Stimulated activated CD8-positive, alpha-beta memory T cell treated with anti-CD3 and anti-CD28 coated beads, Interleukin-7, amount 100 ng/mL, for 1 hour (primary cell): Measurements from ENCODE around the gene URI1.
"Not testable (repeated sequence)": the region's sequence is repeated elsewhere in the genome, so short reads cannot be mapped to it uniquely, and the experiment has no call there.

Experiments used
- DNase-seq, 2 donors: peaks; one replicate each; pipeline ENCODE4 v3.0.0-alpha.2; 2020; ENCODE audit warnings: low read depth in 2 of 2

The URI1 gene, protein sequence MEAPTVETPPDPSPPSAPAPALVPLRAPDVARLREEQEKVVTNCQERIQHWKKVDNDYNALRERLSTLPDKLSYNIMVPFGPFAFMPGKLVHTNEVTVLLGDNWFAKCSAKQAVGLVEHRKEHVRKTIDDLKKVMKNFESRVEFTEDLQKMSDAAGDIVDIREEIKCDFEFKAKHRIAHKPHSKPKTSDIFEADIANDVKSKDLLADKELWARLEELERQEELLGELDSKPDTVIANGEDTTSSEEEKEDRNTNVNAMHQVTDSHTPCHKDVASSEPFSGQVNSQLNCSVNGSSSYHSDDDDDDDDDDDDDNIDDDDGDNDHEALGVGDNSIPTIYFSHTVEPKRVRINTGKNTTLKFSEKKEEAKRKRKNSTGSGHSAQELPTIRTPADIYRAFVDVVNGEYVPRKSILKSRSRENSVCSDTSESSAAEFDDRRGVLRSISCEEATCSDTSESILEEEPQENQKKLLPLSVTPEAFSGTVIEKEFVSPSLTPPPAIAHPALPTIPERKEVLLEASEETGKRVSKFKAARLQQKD

DNA sequence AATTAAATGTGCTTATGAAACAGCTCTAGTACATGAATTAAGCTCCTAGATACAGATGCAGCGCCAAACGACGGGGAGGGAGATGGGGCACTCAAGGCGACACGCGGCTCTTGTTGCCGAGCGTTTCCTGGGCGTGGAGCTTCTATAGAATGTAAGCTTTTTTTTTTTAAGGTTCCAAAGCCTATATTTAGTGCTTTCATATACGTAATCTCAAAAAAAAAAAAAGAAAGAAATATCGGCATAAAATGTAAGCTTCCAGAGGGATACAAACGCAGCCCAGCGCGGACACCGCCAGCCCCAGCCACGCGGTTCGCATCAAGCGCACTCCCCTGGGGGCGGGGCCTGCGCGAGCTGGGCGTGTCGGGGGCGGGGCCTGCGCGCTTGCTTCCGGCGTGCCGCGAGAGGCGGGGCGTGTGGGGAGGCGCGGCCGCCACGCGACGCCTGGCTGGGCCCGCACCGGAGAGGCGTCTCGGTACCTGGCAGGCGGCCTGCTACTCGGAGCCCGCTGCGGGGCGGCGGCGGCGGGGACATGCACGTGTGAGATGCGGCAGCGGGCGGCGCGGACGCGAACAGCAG, at the start of gene URI1:
Gene URI1 (plus strand): TSS at position 412 of the 576 bp plus-strand sequence. CDS start 309 bp downstream, outside the sequence.
- peak; percentile 91 to 93 for DNase-seq

DNA sequence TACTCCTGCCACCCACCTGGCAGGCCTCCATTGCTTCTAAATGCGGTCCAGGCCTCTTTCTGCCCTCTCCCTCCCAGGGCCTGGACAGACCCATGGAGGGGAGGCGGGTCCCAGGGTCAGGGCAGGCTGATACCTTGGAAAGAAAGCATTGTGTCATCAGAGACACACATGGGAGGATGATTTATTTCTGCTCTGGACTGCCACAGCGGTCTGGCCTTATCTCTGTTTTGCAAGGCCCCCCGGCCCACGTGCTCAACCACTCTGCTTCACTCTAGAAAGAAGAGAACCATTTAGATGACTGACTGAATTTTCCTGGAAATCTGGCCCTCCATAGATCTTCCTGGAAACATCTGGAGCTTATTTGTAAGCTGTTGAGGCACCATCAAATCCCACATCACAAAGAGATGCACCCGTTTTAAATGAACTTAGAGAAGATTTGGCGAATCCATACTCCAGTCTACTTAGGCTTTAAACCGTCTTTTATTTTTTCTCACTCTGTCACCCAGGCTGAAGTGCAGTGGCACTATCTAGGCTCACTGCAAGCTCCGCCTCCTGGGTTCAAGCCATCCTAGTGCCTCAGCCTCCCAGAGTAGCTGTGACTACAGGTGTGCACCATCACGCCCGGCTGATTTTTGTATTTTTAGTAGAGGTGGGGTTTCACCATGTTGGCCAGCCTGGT, 48.3 kb upstream of the URI1 start:
- no peak for DNase-seq

DNA sequence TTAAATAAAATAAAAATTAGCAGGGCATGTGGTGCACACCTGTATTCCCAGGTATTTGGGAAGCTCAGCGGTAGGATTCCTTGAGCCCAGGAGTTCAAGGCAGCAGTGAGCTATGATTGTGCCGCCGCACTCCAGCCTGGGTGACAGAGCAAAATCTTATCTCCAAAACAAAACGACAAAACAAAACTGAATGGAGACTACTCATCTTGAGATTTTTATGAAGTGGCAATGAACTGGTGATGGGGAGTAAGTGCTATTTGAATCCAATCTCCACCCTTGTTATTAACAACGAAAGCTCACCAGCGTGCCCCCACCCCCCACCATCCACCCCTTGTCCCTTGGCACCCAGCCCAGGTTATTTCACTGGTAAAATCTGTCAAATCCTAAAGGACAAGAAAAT, 45.2 kb upstream of the URI1 start:
- DNase-seq: no peak

DNA sequence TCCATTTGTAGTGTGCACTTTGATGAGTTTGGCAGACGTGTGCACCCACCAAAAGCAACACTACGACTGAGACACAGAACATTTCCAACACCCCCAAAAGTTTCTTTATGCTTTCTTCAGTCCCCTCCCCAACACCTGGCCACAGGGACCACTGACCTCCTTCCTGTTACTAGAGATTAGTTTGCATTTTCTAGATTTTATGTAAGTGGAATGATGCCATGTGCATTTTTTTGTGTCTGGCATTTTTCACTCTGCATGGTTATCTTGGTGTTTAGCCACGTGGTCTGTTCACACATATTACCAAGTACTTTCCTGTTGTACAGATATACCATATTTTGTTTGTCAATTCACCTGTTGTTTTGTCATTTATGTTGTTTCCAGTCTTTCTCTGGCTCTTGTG, 44.6 kb upstream of the URI1 start:
- no peak for DNase-seq

DNA sequence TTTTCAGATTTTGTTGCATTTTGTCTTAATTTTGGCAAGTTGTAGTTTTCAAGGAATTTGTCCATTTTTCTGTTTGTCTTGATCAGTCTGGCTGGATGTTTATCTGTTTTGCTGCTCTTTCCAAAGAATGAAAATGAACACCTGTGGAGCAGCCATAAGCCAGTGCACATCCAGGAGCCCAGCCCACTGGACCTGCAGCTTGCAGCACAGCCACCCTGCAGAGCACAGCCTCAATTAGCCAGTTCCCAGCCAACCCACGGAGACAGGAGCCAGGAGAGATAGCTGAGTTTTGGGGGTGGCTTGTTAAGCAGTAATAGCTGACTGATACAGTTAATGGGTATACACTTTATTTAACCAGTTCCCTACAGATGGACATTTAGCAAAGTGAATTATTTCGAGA, 38.0 kb upstream of the URI1 start:
- no peak for DNase-seq

DNA sequence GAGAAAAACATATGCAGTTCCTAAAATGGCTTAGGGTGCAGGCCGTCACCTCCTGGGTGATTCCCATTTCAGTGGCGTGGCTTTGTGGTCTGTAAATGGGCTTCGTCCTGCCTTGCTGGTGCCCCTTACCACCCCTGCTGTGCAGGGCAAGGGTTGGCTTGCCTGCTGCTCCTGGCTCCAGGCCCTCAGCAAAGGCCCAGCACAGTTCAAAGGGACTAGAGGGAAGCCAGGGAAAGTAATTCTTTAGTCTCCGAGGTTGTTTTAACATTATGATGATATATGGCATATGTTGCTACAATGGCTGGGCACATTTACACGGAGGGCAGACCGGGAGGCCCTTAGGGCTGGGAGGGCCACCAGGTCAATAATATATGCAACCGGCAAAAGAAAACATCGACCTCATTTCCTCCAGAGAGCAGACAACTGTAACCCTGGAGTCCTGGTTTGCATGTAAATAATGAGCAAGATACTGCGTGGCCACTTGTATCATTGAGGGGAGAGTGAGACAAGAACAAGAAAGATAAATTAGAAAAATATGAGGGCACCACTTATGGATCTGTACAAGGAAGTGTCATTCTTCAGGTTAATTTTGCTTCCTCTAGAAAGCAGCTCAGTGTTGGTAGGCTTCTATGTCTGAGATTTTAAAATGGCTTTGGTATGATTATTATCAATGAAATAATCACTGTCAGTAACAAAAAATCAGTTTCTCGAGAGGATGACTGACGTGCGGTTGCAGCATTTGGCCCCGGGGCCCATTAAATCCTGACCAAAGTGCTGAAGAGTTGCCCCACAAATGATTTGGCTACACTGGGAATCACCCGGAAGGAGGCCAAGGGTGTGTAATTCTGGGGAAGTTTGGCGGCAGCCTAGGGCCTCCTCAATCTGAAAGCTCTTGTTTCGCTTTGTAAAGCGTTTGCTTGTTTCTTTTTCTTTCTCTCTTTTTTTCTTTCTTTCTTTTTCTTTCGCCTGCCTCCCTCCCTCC, 32.8 kb upstream of the URI1 start:
- DNase-seq: no peak

DNA sequence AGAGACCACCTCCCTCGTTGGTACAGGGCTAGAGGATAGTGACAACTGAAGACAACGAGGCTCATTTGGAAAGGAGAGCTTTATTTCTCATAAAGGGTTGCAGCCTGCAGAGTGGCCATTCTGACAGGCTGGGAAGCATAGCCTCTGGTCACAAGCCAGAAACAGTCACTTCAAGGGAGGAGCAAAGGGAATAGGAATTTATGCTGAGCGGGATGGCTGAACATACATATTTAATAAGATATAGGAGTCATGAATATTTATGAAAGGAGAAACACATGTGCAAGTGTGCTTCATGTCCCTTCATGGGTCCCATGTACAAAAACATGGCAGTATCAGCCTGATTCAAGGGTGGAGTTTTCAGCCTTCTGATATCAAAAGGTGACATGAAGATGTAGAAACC, 27.1 kb upstream of the URI1 start:
- DNase-seq: no peak

DNA sequence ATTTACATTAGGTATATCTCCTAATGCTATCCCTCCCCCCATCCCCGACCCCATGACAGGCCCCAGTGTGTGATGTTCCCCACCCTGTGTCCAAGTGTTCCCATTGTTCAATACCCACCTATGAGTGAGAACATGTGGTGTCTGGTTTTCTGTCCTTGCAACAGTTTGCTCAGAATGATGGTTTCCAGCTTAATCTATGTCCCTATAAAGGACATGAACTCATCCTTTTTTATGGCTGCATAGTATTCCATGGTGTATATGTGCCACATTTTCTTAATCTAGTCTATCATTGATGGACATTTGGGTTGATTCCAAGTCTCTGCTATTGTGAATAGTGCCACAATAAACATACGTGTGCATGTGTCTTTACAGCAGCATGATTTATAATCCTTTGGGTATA, 26.2 kb upstream of the URI1 start:
- not testable (repeated sequence) for DNase-seq

DNA sequence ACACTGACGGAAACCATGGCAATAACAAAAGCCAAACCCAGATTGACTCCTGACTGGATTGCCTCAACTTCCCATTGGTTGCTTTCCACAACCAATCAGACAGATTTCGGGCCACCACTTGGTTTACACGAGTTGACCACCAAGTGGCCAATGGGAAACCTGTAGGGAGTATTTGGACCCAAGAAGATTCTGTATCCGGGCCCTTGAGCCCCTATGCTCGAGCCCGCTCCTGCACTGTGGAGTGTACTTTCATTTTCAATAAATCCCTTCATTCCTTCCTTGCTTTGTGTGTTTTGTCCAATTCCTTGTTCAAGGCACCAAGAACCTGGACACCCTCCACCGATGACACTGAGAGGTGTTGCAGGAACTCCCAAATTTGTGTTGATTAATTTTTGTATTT, 24.1 kb upstream of the URI1 start:
- DNase-seq: no peak

DNA sequence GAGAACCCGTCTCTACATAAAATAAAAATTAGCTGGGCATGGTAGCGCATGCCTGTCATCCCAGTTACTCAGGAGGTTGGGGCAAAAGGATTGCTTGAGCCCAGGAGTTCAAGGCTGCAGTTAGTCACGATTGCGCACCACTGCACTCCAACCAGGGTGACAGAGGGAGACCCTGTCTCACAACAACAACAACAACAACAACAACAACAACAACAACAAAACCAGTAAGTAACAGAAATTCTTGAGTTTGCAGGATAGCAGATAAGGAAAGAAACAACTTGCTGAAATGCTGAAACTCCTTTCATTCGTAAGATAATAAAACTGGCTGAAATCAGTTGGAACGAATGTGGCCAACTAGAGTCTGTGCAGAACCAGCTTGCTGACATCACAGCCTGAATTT, 23.1 kb upstream of the URI1 start:
- DNase-seq: no peak

DNA sequence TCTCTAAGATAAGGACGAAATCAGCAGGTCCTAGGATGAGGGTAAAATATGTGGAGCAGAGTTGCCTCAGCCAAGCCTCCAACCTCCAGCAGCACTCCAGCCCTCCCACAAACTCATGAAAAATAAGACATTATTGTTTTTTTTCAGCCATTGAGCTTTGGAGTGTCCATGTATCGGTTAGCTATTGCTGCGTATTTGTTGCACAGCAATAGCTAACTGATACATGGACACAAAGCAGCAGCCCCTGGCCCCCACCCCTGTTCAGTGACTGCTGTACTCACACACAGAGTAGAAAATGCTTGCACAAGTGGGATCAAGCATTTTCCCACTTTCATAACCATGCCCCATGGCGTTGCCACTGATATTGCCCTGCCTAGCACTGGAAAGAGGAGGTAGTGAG, 19.1 kb upstream of the URI1 start:
- DNase-seq: no peak

DNA sequence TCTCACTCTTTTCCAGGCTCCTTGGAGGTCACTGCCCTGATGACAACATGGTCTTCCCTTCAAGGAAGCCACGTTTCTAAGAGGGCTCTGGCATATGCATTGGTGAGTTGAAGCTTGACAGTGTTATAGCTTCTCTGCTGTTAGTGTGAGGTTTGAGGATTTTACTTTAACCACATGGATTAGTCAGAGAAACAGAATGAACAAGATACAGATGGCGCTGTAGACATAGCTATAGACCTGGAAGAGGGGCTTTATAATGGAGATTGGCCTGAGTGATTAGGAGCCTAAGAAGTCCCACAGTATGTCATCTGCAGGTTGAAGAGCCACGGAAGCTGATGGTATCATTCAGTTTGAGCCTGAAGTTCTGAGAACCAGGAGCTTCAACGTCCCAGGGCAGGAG, 18.4 kb upstream of the URI1 start:
- no peak for DNase-seq

DNA sequence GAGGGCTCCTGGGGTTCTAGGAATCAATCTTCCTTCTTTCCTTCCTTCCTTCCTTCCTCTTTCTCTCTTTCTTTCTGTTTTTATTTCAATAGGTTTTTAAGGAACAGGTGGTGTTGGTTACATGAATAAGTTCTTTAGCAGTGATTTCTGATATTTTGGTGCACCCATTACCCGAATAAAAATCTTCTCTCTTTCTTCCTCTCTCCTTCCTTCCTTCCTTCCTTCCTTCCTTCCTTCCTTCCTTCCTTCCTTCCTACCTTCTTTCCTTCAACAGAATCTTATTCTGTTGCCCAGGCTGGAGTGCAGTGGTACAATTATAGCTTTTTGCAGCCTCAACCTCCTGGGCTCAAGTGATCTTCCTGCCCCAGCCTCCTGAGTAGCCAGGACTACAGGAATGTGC, 16.0 kb upstream of the URI1 start:
- DNase-seq: no peak

DNA sequence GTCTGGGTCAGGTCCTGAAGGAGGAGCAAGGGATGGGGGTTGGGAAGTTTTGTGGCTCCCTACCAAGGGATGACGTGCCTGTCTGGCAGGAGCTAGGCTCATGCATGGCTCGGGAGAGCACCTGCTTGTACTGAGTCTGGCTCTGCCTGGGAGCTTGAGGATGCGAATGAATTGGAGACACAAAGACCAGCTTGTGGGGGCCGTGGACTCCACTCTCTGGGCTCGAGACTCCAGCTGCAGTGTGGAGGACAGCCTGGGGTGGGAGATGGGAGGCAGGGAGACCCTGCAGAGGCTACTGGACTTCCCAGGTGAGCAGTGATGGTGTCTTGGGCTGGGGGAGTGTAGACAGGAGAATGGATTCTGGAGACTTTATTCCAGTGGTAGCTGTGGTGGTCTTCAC, 15.2 kb upstream of the URI1 start:
- DNase-seq: no peak

DNA sequence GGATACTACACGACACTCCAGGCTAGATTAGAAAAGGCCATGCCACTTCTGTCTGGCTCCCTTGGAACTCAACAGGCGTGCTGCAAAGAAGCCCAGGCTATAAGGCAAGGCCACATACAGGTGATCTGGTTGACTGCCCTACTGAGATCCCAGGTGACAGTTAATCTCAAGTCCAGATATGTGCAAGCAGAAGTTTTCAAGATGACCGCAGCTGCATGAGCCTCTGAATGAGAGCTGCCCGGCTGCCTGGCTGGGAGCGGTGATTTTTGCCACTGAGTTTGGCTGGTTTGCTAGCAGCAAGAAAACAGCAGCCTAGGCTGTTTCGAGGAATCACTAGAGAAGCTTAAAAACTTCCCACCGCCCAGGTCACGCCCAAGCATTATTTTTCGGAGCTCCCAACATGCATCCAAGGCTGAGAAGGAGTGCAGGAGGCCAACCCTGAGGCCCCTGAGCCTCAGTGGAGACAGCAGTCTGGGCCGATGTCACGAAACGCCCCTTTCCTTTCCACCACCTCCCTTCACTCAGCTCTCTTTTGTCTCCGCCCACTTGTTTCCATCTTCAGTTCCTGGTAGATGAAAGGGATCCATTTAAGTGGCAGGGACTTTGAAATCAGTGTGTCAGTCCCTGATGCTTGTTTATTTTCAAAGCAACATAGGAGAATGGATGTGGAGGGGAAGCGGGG, 14.0 kb upstream of the URI1 start:
- DNase-seq: no peak

DNA sequence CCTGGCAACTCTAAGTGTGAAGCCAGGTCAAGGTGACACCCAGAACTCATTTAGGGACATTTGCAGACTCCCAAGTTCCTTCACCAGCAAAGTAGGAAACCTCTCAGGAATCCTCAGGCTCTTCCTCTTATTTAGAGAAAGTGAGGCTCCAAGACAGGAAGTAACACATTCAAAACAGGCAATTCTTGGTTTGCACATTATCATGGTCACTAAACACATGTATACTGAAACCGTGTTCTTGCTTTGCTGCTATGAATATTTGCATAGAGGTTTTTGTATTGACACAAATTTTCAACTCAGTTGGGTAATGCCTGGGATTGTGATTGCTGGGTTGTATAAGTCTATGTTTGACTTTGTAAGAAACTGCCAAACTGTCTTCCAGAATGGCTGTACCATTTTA, 13.2 kb upstream of the URI1 start:
- no peak for DNase-seq

DNA sequence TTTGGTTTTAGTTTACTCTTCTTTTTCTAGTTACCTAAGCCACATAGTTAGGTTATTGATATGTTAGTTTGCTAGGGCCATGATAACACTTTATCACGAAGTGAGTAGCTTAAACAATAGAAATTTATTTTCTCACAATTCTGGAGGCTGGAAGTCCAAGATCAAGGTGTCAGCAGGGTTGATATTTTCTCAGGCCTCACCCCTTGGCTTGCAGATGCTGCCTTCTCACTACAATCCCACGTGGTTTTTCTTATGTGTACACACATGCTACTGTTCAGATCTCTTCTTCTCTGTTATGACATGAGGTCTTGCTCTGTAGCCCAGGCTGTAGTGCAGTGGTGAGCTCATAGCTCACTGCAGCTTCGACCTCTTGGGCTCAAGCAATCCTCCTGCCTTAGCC, 7.8 kb upstream of the URI1 start:
- no peak for DNase-seq

DNA sequence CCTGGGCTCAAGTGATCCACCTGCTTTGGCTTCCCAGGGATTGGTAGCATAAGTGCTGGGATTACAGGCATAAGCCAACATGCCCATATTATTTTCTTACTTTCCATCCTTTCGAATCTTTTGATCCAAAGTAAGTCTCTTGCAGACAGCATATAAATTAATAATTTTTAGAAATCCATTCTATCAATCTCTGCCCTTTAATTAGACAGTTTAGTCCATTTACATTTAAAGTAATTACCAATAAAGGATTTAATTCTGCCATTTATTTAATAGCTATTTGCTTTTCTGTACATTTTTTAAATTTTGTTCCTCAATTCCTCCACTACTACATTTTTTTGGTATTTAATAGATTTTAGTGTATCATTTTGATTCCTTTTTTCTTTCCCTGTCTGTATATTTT, 7.3 kb upstream of the URI1 start:
- no peak for DNase-seq

DNA sequence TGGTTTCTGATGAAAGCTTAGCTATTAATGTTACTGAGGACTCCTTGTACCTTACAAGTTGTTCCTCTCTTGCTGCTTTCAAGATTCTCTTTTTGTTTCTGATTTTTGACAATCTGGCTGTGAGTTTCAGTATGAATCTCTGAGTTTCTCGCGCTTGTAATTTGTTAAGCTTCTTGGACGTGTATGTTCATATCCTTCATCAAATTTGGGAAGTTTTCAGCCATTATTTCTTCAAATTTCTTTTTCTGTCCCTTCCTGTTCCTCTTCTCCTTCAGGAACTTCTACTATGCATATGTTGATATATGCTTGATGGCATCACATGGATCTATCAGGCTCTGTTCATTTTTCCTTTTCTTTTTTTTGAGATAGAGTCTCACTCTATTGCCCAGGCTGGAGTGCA, 5.6 kb upstream of the URI1 start:
- no peak for DNase-seq

DNA sequence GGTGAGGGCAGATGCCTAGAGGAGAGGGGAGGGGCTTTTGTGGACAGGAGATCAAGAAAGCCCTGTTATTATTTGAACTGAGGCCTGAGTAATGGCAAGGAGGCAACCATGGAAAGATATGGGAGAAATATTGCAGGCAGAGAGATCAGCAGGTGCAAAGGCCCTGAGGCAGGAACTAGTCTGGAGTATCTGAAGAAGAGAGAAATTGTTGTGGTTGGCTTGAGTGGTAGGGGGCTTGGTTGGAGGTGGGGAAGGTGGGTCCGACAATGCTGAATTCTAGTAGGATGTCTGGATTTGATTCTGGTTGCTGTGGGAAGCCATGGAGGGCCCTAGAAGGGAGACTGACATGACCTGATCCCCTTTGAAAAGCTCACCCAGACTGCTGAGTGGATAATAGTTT, 2.4 kb upstream of the URI1 start:
- no peak for DNase-seq

DNA sequence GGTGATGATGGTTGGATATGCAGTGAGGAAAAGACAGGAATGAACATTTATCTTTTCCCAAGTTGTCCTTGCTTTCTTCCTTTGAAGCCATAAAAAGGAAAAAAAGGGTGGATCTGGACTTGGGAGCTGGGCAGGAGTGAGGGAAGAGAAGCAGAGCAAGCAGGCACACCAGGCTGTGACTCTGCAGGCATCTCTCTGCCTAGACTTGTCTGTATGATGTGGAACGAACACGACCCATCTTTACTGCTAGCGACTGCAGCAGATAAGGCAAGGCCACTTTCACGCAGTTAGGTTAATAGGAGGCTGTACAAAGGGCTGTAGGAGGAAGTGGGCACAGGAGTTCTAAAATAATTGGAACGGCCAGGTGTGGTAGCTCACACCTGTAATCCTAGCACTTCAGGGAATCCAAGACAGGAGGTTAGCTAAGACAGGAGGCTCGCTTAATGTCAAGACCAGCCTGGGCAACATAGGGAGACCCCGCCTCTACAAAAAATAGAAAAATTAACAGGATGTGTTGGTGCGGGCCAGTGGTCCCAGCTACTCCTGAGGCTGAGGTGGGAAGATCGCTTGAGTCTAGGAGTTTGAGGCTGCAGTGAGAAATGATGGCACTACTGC, 961 bp upstream of the URI1 start:
- no peak for DNase-seq
